HG03469 (cell line): ENCODE results near the gene NFE2.

ENCODE experiments used
- ATAC-seq: cut with Tn5 transposase; IDR thresholded peaks from one replicate; pipeline ENCODE4 v1.9.1; 2021; ENCODE audit warnings: mild to moderate bottlenecking, moderate library complexity, moderate number of reproducible peaks; ENCODE audit not compliant: unreplicated experiment

NFE2 gene

DNA sequence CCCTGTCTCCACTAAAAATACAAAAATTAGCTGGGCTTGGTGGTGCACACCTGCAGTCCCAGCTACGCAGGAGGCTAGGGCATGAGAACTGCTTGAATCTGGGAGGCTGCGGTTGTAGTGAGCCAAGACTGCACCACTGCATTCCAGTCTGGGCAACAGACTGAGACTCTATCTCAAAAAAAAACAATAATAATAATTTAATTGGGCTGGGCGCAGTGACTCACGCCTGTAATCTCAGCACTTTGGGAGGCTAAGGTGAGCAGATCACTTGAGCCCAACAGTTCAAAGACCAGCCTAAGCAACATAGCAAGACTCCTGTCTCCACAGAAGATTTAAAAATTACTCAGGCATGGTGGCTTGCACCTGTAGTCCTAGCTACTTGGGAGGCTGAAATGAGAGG, 47.6 kb downstream of the NFE2 start:
- ATAC-seq: no peak

DNA sequence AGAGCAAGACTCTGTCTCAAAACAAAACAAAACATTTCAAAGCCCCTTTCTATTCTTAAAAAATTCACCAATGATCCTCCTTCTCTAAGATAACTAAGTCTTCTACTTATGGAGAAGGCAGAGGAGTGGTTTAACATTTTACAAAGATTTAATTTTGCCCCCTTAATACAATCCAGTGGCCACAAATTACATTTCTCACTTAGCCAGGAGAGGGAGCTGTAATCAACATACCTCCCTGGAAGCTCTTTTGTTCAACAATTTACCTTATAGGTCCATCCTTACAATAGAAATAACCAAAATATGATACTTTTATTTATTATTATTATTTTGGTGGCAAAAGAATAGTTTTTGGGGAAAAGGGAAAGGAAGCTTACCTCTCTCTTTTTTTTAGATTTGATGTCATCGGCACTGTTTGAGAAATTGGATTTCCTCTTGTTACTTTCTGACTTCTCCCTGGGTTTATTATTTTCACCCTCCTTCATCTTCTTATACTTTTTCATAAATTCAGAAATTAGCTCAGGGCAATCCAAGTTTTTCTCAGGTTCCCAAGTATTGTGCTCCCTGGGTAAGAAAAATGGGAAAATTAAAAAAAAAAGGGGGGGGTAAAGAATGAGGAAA, 49.0 kb downstream of the NFE2 start:
- ATAC-seq: no peak

DNA sequence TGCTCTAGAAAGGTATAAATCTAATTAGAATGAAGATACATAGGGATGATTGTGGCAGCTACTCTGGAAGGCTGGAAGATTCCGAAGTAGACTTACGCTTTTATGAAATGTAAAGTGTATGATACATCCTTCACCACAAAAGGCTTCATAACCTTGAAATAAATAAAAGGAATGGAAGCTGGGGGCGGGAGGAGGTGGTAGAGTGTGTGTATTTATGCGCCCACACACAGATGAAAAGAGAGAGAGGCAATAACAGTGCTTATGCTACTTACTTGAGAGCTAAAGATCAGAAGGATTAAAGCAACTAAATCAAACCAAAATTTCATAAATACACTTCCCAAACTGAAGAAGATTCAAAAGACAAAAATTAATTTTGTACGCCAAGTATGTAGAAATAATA, 51.3 kb downstream of the NFE2 start:
- ATAC-seq: no peak

DNA sequence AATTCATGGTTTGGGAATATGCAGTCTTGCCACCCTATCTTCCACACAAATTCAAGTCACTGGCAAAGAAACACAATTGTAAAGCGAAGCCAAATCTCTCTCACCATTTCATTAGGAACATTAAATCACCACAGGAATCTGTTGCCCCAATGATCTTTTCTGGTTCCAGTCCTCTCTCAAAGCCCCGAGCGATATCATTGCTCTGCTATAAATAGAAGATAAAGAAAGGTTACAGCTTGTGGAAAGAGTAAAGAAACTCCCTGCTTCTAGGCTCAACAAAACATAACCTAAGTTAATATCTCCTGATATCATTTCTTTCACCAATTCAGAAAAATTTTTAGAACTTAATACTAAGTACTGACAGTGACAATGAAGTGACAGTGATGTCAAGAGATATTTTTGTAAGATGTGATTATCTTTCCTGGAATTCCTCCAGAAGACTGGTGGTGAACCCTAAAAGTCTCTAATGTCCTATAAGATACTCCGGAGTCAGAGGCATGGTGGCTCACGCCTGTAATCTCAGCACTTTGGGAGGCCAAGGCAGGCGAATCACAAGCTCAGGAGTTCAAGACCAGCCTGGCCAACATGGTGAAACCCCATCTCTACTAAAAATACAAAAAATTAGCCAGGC, 54.7 kb downstream of the NFE2 start:
- no peak for ATAC-seq
